Trophoblast cell (in vitro differentiated cells and primary cell): ENCODE data around the gene SCRG1.
A peak's percentile ranks its signal among the peaks of the same experiment; 100 is the strongest.

Experiments
- DNase-seq, 2 donors: peaks; one replicate each; pipeline ENCODE4 v3.0.0-alpha.2; 2016
- H2AFZ ChIP-seq: 2 replicates; pipeline ENCODE4 v1.6.1; 2013; ENCODE audit warnings: low read length, moderate library complexity, mild to moderate bottlenecking; ENCODE audit not compliant: insufficient read depth, poor library complexity
- H2AK5ac ChIP-seq: 2 replicates; pipeline ENCODE4 v1.6.1; 2013; ENCODE audit warnings: mild to moderate bottlenecking, low read length
- H2BK120ac ChIP-seq: 2 replicates; pipeline ENCODE4 v1.6.1; 2013; ENCODE audit warnings: low read length, mild to moderate bottlenecking, moderate library complexity; ENCODE audit not compliant: insufficient read depth, poor library complexity
- H2BK12ac ChIP-seq: 2 replicates; pipeline ENCODE4 v1.6.1; 2013; ENCODE audit warnings: mild to moderate bottlenecking, low read length, moderate library complexity
- H2BK5ac ChIP-seq: 2 replicates; pipeline ENCODE4 v1.6.1; 2013; ENCODE audit warnings: low read length, low read depth, moderate library complexity, mild to moderate bottlenecking; ENCODE audit not compliant: poor library complexity
- H3K14ac ChIP-seq: 2 replicates; pipeline ENCODE4 v1.6.1; 2013; ENCODE audit warnings: mild to moderate bottlenecking, low read length
- H3K18ac ChIP-seq: 2 replicates; pipeline ENCODE4 v1.6.1; 2013; ENCODE audit warnings: mild to moderate bottlenecking, low read length
- H3K23ac ChIP-seq: 2 replicates; pipeline ENCODE4 v1.6.1; 2013; ENCODE audit warnings: low read length
- H3K27ac ChIP-seq: 2 replicates; pipeline ENCODE4 v1.5.1; 2013; ENCODE audit warnings: low read depth, mild to moderate bottlenecking, inconsistent platforms, low read length, moderate library complexity
- H3K27me3 ChIP-seq: 2 replicates; pipeline ENCODE4 v1.6.1; 2013; ENCODE audit warnings: inconsistent platforms, mild to moderate bottlenecking, low read length, moderate library complexity; ENCODE audit not compliant: insufficient read depth
- H3K36me3 ChIP-seq, 2 experiments: 1 replicate in 1 of 2; 2 replicates in 1 of 2; pipeline ENCODE4 v1.6.1; 2013; ENCODE audit warnings: low read length in 2 of 2, mild to moderate bottlenecking in 2 of 2, moderate library complexity in 1 of 2; ENCODE audit not compliant: insufficient read depth in 2 of 2, control insufficient read depth in 1 of 2
- H3K4ac ChIP-seq: 2 replicates; pipeline ENCODE4 v1.6.1; 2013; ENCODE audit warnings: low read depth, mild to moderate bottlenecking, low read length, moderate library complexity
- H3K4me1 ChIP-seq, 2 experiments: 1 replicate in 1 of 2; 2 replicates in 1 of 2; pipeline ENCODE4 v1.6.1; 2013; ENCODE audit warnings: low read length in 2 of 2, mild to moderate bottlenecking in 2 of 2, moderate library complexity in 1 of 2; ENCODE audit not compliant: insufficient read depth in 2 of 2, control insufficient read depth in 1 of 2
- H3K4me2 ChIP-seq: 2 replicates; pipeline ENCODE4 v1.6.1; 2013; ENCODE audit warnings: inconsistent platforms, mild to moderate bottlenecking, low read length, moderate library complexity
- H3K4me3 ChIP-seq: 2 replicates; pipeline ENCODE4 v1.5.1; 2013; ENCODE audit warnings: mild to moderate bottlenecking, low read depth, low read length, inconsistent platforms
- H3K79me1 ChIP-seq: one replicate; pipeline ENCODE4 v1.6.1; 2013; ENCODE audit warnings: low read length
- H3K79me2 ChIP-seq: 2 replicates; pipeline ENCODE4 v1.6.1; 2013; ENCODE audit warnings: low read length, mild to moderate bottlenecking; ENCODE audit not compliant: control insufficient read depth, insufficient read depth, poor library complexity
- H3K9ac ChIP-seq: 2 replicates; pipeline ENCODE4 v1.6.1; 2013; ENCODE audit warnings: mild to moderate bottlenecking, low read length
- H3K9me3 ChIP-seq: 2 replicates; pipeline ENCODE4 v1.6.1; 2013; ENCODE audit warnings: low read depth, mild to moderate bottlenecking, control low read depth, inconsistent platforms, low read length; ENCODE audit not compliant: insufficient read depth
- H4K12ac ChIP-seq: 2 replicates; pipeline ENCODE4 v1.6.1; 2013; ENCODE audit warnings: low read depth, mild to moderate bottlenecking, low read length, moderate library complexity
- H4K8ac ChIP-seq: 2 replicates; pipeline ENCODE4 v1.6.1; 2013; ENCODE audit warnings: low read depth, mild to moderate bottlenecking, low read length, moderate library complexity
- H4K91ac ChIP-seq: one replicate; pipeline ENCODE4 v1.6.1; 2013; ENCODE audit warnings: low read depth, mild to moderate bottlenecking, low read length, moderate library complexity
- WGBS: extraction: QIAGEN DNeasy Blood & Tissue Kit; methylation state at CpG from one replicate; pipeline ENCODE4 v1.1.7; 2013; ENCODE audit warnings: missing lambda C conversion rate; ENCODE audit not compliant: insufficient read length, insufficient coverage; ENCODE audit errors: extremely low coverage; 5-methylcytosine and 5-hydroxymethylcytosine counted together

SCRG1 gene

DNA sequence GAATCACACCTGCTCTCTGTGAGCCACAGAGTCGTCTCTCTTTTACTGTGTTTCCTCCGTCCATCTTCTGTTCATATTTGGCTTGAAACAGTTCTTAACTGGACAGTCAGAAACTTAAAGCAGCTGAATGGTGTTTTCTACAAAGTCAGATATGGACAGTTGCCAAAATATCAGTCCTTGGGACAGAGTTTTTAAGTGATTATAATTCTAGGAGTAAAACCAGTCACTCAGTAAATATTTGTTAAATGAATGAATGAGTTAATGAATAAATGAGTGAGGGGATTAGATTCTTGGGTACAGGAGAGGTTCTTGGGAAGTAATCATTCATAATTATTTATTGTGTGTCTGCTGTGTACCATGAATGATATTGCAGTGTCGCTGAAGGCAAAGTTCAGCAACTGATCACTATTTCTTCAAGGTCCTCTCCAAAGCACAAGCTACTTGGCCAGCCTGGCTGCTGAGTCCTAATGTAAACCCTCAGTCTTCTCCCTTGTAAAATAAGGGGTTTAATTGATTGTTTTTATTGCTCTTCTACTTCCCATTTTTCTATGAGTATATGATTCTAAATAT, 5.5 kb upstream of the SCRG1 start:
- H4K8ac ChIP-seq = no peak overlapping the region
- no peak overlapping the region for H4K91ac ChIP-seq
- DNase-seq = no peak
- no peak overlapping the region for H2BK12ac ChIP-seq
- H3K4me3 ChIP-seq = no peak overlapping the region
- H3K9ac ChIP-seq = no peak overlapping the region
- no CpG with 5 or more reads among the region's 3 CpGs for WGBS
- H3K23ac ChIP-seq = no peak overlapping the region
- H3K79me1 ChIP-seq = no peaks in the 10 kb centered on the region
- no peak overlapping the region for H2AK5ac ChIP-seq
- no peak overlapping the region for H4K12ac ChIP-seq
- H3K9me3 ChIP-seq = no peaks in the 10 kb centered on the region
- no peak overlapping the region for H3K18ac ChIP-seq
- no peaks in the 10 kb centered on the region for H3K36me3 ChIP-seq
- no peak overlapping the region for H3K4me2 ChIP-seq
- no peak overlapping the region for H2AFZ ChIP-seq
- no peak overlapping the region for H3K14ac ChIP-seq
- no peaks in the 10 kb centered on the region for H3K27me3 ChIP-seq
- H2BK120ac ChIP-seq = no peak overlapping the region
- no peak overlapping the region for H3K27ac ChIP-seq
- no peak overlapping the region for H2BK5ac ChIP-seq
- no peaks in the 10 kb centered on the region for H3K4me1 ChIP-seq
- H3K79me2 ChIP-seq = no peaks in the 10 kb centered on the region
- H3K4ac ChIP-seq = no peak overlapping the region

DNA sequence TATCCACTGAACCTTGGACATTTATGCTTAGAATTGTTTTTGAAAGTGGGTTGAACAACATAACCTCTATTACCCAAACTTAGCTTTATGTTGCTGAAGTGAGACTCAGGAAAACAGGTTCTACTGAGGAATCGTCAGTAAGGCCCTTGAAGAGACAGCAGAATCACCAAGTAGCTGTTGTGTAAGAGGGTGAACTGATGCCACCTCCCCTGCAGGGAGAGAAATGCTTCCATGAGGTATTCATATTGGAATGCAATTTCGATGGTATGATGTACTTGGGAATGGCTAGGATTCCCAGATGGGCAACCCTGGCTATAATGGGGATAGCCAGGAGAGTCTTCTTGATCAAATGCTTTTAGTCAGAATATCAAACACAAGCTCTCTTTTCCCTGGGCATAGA, 4.1 kb upstream of the SCRG1 start:
- no peaks in the 10 kb centered on the region for H3K36me3 ChIP-seq
- no peak overlapping the region for H2BK5ac ChIP-seq
- no peak overlapping the region for H4K8ac ChIP-seq
- no peaks in the 10 kb centered on the region for H3K4me1 ChIP-seq
- H3K27ac ChIP-seq = no peak overlapping the region
- H3K14ac ChIP-seq = no peak overlapping the region
- no peak overlapping the region for H4K12ac ChIP-seq
- peak in 1 of 2 donors; percentile 8 for DNase-seq
- no peak overlapping the region for H3K18ac ChIP-seq
- no peak overlapping the region for H2AFZ ChIP-seq
- no peak overlapping the region for H2AK5ac ChIP-seq
- no peak overlapping the region for H3K9ac ChIP-seq
- H3K27me3 ChIP-seq = no peaks in the 10 kb centered on the region
- H4K91ac ChIP-seq = no peak overlapping the region
- no peak overlapping the region for H3K23ac ChIP-seq
- no peaks in the 10 kb centered on the region for H3K79me2 ChIP-seq
- no peak overlapping the region for H2BK12ac ChIP-seq
- no peak overlapping the region for H3K4ac ChIP-seq
- H3K9me3 ChIP-seq = no peaks in the 10 kb centered on the region
- WGBS = no CpG with 5 or more reads among the region's 2 CpGs
- no peaks in the 10 kb centered on the region for H3K79me1 ChIP-seq
- H3K4me3 ChIP-seq = no peak overlapping the region
- H3K4me2 ChIP-seq = no peak overlapping the region
- no peak overlapping the region for H2BK120ac ChIP-seq

DNA sequence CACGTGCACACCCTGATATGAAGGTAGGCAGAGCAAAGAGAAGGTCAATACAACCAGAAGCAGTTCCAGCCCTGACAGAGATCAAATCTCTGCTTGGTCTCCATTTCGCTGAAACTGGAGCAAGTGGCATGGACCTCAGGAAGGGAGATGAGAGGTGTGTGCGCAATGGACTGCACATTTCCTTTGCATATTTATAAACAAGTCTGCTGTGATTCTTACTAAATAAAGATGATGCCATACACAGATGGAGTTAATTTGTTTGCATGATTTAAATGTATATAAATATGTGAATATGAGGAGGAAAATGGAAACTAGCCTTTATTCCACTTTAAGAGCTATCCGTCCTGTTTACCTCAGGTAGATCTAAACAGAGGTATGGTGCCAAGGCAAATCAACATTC, 2.1 kb upstream of the SCRG1 start:
- no peaks in the 10 kb centered on the region for H3K4me1 ChIP-seq
- no peak overlapping the region for H3K4ac ChIP-seq
- no peak overlapping the region for H3K23ac ChIP-seq
- no peaks in the 10 kb centered on the region for H3K27me3 ChIP-seq
- H2BK12ac ChIP-seq = no peak overlapping the region
- H3K79me2 ChIP-seq = no peaks in the 10 kb centered on the region
- no peak overlapping the region for H3K14ac ChIP-seq
- H4K91ac ChIP-seq = no peak overlapping the region
- H3K9ac ChIP-seq = no peak overlapping the region
- H2AFZ ChIP-seq = no peak overlapping the region
- no peak overlapping the region for H2AK5ac ChIP-seq
- H3K36me3 ChIP-seq = no peaks in the 10 kb centered on the region
- no peak overlapping the region for H4K12ac ChIP-seq
- no peak for DNase-seq
- no peak overlapping the region for H3K4me3 ChIP-seq
- no peaks in the 10 kb centered on the region for H3K9me3 ChIP-seq
- H3K79me1 ChIP-seq = no peaks in the 10 kb centered on the region
- no peak overlapping the region for H3K18ac ChIP-seq
- no CpG with 5 or more reads among the region's 4 CpGs for WGBS
- no peak overlapping the region for H3K27ac ChIP-seq
- no peak overlapping the region for H2BK120ac ChIP-seq
- H4K8ac ChIP-seq = no peak overlapping the region
- H2BK5ac ChIP-seq = no peak overlapping the region
- no peak overlapping the region for H3K4me2 ChIP-seq

DNA sequence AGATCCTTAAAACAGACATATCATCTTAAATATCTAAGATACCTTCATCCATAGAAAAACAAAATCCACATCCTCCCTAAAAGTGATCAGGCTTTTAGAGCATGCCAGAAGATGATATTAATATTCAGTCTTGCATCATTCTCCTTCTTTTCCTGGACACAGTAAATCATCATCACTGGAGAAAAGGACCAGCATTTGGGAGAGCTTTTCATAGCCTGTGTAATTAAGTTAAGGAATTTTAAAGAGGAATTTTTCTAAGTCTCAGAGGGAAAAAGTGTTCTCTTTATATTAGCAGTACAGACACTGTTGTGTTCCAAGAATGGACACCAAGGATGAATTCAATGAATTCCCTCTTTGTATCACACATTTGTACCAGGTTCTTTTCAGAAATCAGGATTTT, 696 bp downstream of the SCRG1 start:
- no peak for DNase-seq
- no peak overlapping the region for H4K91ac ChIP-seq
- H2BK5ac ChIP-seq = no peak overlapping the region
- no peaks in the 10 kb centered on the region for H3K36me3 ChIP-seq
- H3K4me2 ChIP-seq = no peak overlapping the region
- no peak overlapping the region for H2BK12ac ChIP-seq
- H4K8ac ChIP-seq = no peak overlapping the region
- no peaks in the 10 kb centered on the region for H3K79me2 ChIP-seq
- no peak overlapping the region for H3K18ac ChIP-seq
- no peaks in the 10 kb centered on the region for H3K4me1 ChIP-seq
- H3K27ac ChIP-seq = no peak overlapping the region
- H4K12ac ChIP-seq = no peak overlapping the region
- H3K4me3 ChIP-seq = no peak overlapping the region
- no peak overlapping the region for H2AFZ ChIP-seq
- no peak overlapping the region for H2BK120ac ChIP-seq
- H3K23ac ChIP-seq = no peak overlapping the region
- H3K4ac ChIP-seq = no peak overlapping the region
- H3K9me3 ChIP-seq = no peaks in the 10 kb centered on the region
- no peaks in the 10 kb centered on the region for H3K27me3 ChIP-seq
- H3K9ac ChIP-seq = no peak overlapping the region
- no peaks in the 10 kb centered on the region for H3K79me1 ChIP-seq
- no peak overlapping the region for H3K14ac ChIP-seq
- no peak overlapping the region for H2AK5ac ChIP-seq
